Adrenal gland (tissue), 5 donors: ENCODE data around the gene GGA1.

Source experiments
- POLR2A ChIP-seq, 2 donors: fragments of 450-650 bp; IDR thresholded peaks; one replicate each; pipeline ENCODE4 v1.6.1; 2017; ENCODE audit warnings: antibody characterized with exemption in 2 of 2, mild to moderate bottlenecking in 2 of 2, moderate library complexity in 1 of 2
- TF ChIP-seq, protein P1 (sequence below), 6 experiments: fragments of 450-650 bp in 4 of 6; fragments of 200-600 bp in 2 of 6; sonication (generic) in 1 of 6; IDR thresholded peaks; 1 replicate in 5 of 6; 2 replicates in 1 of 6; pipeline versions ENCODE4 v1.5.1 to v1.8.0; 2016 to 2021; ENCODE audit warnings: antibody characterized with exemption in 6 of 6, mild to moderate bottlenecking in 2 of 6, moderate library complexity in 1 of 6
- donor health status: DM: no; HTN: no; CAD: no.

- TF ChIP-seq, protein P1, sequence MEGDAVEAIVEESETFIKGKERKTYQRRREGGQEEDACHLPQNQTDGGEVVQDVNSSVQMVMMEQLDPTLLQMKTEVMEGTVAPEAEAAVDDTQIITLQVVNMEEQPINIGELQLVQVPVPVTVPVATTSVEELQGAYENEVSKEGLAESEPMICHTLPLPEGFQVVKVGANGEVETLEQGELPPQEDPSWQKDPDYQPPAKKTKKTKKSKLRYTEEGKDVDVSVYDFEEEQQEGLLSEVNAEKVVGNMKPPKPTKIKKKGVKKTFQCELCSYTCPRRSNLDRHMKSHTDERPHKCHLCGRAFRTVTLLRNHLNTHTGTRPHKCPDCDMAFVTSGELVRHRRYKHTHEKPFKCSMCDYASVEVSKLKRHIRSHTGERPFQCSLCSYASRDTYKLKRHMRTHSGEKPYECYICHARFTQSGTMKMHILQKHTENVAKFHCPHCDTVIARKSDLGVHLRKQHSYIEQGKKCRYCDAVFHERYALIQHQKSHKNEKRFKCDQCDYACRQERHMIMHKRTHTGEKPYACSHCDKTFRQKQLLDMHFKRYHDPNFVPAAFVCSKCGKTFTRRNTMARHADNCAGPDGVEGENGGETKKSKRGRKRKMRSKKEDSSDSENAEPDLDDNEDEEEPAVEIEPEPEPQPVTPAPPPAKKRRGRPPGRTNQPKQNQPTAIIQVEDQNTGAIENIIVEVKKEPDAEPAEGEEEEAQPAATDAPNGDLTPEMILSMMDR (IDR thresholded peaks at IDR 0.05), result peak in 4 of 6 experiments; percentile 5 to 30 (median 14)
- no peak for TF ChIP-seq POLR2A (IDR thresholded peaks at IDR 0.05)
Observed at GRCh38 chr22:37636186-37636948, 27.7 kb downstream of the GGA1 start.
